Measurements from ENCODE around the gene BHLHE41.

GRCh38 chr12:26164118-26164517 lies 39.3 kb upstream of the BHLHE41 start:
- TF ChIP-seq CTCF (IDR thresholded peaks at IDR 0.05): no peak
- TF ChIP-seq ZFX (IDR thresholded peaks at IDR 0.05; ENCODE audit: borderline replicate concordance): no peak
